SK-N-MC (cell line): ENCODE results near the gene TMEM37.

ENCODE experiments used
- EZH2 ChIP-seq: fragments of 200-600 bp; sonication (generic); IDR thresholded peaks from one replicate; pipeline ENCODE4 v1.6.1; 2017; ENCODE audit warnings: antibody characterized with exemption
- FOXP2 ChIP-seq: optimal IDR thresholded peaks from 2 replicates; pipeline ENCODE3; 2011; ENCODE audit warnings: mild to moderate bottlenecking, moderate library complexity; ENCODE audit not compliant: insufficient read depth; ENCODE audit errors: extremely low read length, control extremely low read depth

DNA sequence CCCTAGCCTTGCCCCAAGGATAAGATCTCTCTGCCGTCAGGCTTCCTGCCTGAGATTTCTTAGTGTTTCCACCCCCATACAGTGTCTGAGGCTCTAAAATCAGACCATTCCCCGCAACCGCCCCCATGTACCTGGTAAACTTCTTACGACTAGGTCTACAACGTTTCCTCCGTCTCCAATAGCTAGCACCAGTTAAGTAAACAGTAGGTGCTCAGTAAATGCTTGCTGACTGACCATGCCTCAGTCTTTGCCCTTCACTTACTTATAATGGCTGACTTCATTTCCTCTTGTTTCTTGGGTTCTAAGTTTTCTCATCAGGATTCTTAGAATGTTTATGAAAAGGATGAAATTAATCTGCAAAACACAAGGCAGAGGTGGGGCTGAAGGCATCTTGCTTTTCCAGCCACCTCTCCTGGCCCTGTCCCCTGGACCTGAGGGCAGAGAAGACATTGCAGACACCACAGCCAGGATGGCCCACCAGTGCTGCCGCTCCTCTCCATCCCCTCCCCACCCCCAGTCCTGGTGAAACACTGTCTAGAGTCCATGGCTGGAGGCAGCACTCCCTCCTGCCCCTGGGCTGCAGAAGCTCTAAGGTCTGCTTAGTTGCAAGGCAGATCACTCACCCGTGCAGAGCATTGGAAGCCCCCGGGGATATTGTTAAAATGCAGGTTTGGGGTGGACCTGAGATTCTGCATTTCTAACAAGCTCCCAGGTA lies 16.9 kb downstream of the TMEM37 start:
- TF ChIP-seq EZH2 (no peak), FOXP2 (no peak)
